DOHH2 (cell line): ENCODE measurements around the gene PTPN14.

Experiments used
- CTCF ChIP-seq: fragments of 200-600 bp; sonication (generic); IDR thresholded peaks from one replicate; pipeline ENCODE4 v1.5.1; 2014; ENCODE audit warnings: antibody characterized with exemption, mild to moderate bottlenecking, low read depth, low read length; ENCODE audit not compliant: poor library complexity, severe bottlenecking
- EZH2phosphoT487 ChIP-seq: fragments of 200-600 bp; sonication (generic); IDR thresholded peaks from 2 replicates; pipeline ENCODE4 v1.6.1; 2017; ENCODE audit warnings: borderline replicate concordance, mild to moderate bottlenecking, antibody characterized with exemption, low read length, moderate library complexity, mixed read lengths

- no peak for TF ChIP-seq CTCF
- TF ChIP-seq EZH2phosphoT487: no peak
Measured at GRCh38 chr1:214420341-214420740, 131.1 kb downstream of the PTPN14 start.
